Suprapubic skin (tissue), 4 donors: ENCODE measurements around the gene SHROOM2.

ENCODE experiments used
- CTCF ChIP-seq, 2 donors: fragments of 200-600 bp in 1 of 2; fragments of 450-650 bp in 1 of 2; sonication (generic) in 1 of 2; IDR thresholded peaks; one replicate each; pipeline ENCODE4 v1.5.1; 2016 to 2019; ENCODE audit warnings: antibody characterized with exemption in 2 of 2, mild to moderate bottlenecking in 1 of 2, moderate library complexity in 1 of 2
- EP300 ChIP-seq: sonication (generic); formaldehyde crosslinking; IDR thresholded peaks from one replicate; pipeline ENCODE4 v1.6.1; 2017; ENCODE audit warnings: antibody characterized with exemption
- POLR2A ChIP-seq, 2 donors: fragments of 450-650 bp; IDR thresholded peaks; one replicate each; pipeline ENCODE4 v1.6.1; 2017; ENCODE audit warnings: antibody characterized with exemption in 2 of 2, mild to moderate bottlenecking in 2 of 2, moderate library complexity in 2 of 2
- POLR2AphosphoS5 ChIP-seq, 3 donors: sonication (generic); formaldehyde crosslinking; IDR thresholded peaks; one replicate each; pipeline ENCODE4 v1.6.1; 2017; ENCODE audit warnings: antibody characterized with exemption in 3 of 3

- TF ChIP-seq CTCF (IDR thresholded peaks at IDR 0.05) (no peak), POLR2A (IDR thresholded peaks at IDR 0.05) (no peak), POLR2AphosphoS5 (IDR thresholded peaks at IDR 0.05) (no peak), EP300 (no peak)
These were observed 116.4 kb downstream of the SHROOM2 start for GRCh38 chrX:9902656-9903055.
